H9 (cell line): ENCODE data around the gene CHCHD1. TPM values are rescaled to one million over a fixed set of nuclear protein-coding genes. Genes with fewer than 3 reads are reported as not detected.

ENCODE experiments used
- DNase-seq: peaks from one replicate; pipeline ENCODE4 v3.0.0-alpha.2; 2017
- H2AFZ ChIP-seq: one replicate; pipeline ENCODE4 v1.6.1; 2013; ENCODE audit warnings: mild to moderate bottlenecking, low read length, control low read depth, moderate library complexity
- H2AK5ac ChIP-seq: 2 replicates; pipeline ENCODE4 v1.6.1; 2013; ENCODE audit warnings: low read length, control low read depth, mixed read lengths; ENCODE audit not compliant: insufficient read length
- H2BK120ac ChIP-seq: one replicate; pipeline ENCODE4 v1.6.1; 2013; ENCODE audit warnings: low read depth, mild to moderate bottlenecking, low read length, control low read depth, inconsistent platforms; ENCODE audit not compliant: poor library complexity, severe bottlenecking
- H2BK12ac ChIP-seq: 2 replicates; pipeline ENCODE4 v1.6.1; 2013; ENCODE audit warnings: low read length, control low read depth, mixed read lengths, low read depth; ENCODE audit not compliant: insufficient read length
- H2BK15ac ChIP-seq: 2 replicates; pipeline ENCODE4 v1.6.1; 2013; ENCODE audit warnings: low read depth, low read length, control low read depth
- H2BK20ac ChIP-seq: one replicate; pipeline ENCODE4 v1.6.1; 2013; ENCODE audit warnings: low read depth, mild to moderate bottlenecking, low read length, control low read depth, inconsistent platforms; ENCODE audit not compliant: poor library complexity, severe bottlenecking
- H2BK5ac ChIP-seq: 2 replicates; pipeline ENCODE4 v1.6.1; 2013; ENCODE audit warnings: low read length, control low read depth, mixed read lengths; ENCODE audit not compliant: insufficient read length
- H3K14ac ChIP-seq: 2 replicates; pipeline ENCODE4 v1.6.1; 2013; ENCODE audit warnings: low read length, control low read depth; ENCODE audit not compliant: insufficient read depth
- H3K18ac ChIP-seq: 2 replicates; pipeline ENCODE4 v1.6.1; 2013; ENCODE audit warnings: low read depth, mild to moderate bottlenecking, mixed read lengths, low read length, control low read depth; ENCODE audit not compliant: insufficient read length
- H3K23ac ChIP-seq: 2 replicates; pipeline ENCODE4 v1.6.1; 2013; ENCODE audit warnings: low read length, control low read depth, mixed read lengths, low read depth; ENCODE audit not compliant: insufficient read length
- H3K23me2 ChIP-seq: 2 replicates; pipeline ENCODE4 v1.6.1; 2013; ENCODE audit warnings: low read depth, mild to moderate bottlenecking, mixed read lengths, low read length, control low read depth; ENCODE audit not compliant: insufficient read length, poor library complexity, severe bottlenecking
- H3K27ac ChIP-seq: 2 replicates; pipeline ENCODE4 v1.5.1; 2013; ENCODE audit warnings: low read length, control low read depth, mixed read lengths, low read depth; ENCODE audit not compliant: insufficient read length
- H3K27me3 ChIP-seq: 2 replicates; pipeline ENCODE4 v1.6.1; 2013; ENCODE audit warnings: low read length, control low read depth, inconsistent platforms; ENCODE audit not compliant: insufficient read depth
- H3K4ac ChIP-seq: 2 replicates; pipeline ENCODE4 v1.6.1; 2013; ENCODE audit warnings: low read depth, mild to moderate bottlenecking, control low read depth, inconsistent platforms, low read length, moderate library complexity
- H3K4me1 ChIP-seq: 2 replicates; pipeline ENCODE4 v1.6.1; 2013; ENCODE audit warnings: low read length, control low read depth, inconsistent platforms; ENCODE audit not compliant: insufficient read depth
- H3K4me2 ChIP-seq: 2 replicates; pipeline ENCODE4 v1.6.1; 2013; ENCODE audit warnings: low read length, control low read depth, mixed read lengths; ENCODE audit not compliant: insufficient read length, insufficient read depth
- H3K56ac ChIP-seq: 2 replicates; pipeline ENCODE4 v1.6.1; 2013; ENCODE audit warnings: low read depth, mild to moderate bottlenecking, mixed read lengths, low read length, control low read depth; ENCODE audit not compliant: insufficient read length
- H3K79me1 ChIP-seq: 2 replicates; pipeline ENCODE4 v1.6.1; 2013; ENCODE audit warnings: low read depth, mild to moderate bottlenecking, moderate library complexity, low read length, control low read depth, inconsistent platforms; ENCODE audit not compliant: insufficient read depth, poor library complexity, severe bottlenecking
- H3K79me2 ChIP-seq: 2 replicates; pipeline ENCODE4 v1.6.1; 2013; ENCODE audit warnings: low read length, control low read depth, inconsistent platforms; ENCODE audit not compliant: insufficient read depth
- H3K9ac ChIP-seq: 2 replicates; pipeline ENCODE4 v1.6.1; 2013; ENCODE audit warnings: low read length, control low read depth, mixed read lengths; ENCODE audit not compliant: insufficient read length; ENCODE audit errors: extremely low read depth
- H3K9me3 ChIP-seq: one replicate; pipeline ENCODE4 v1.6.1; 2013; ENCODE audit warnings: low read depth, low read length, inconsistent platforms; ENCODE audit not compliant: control insufficient read depth
- H3T11ph ChIP-seq: one replicate; pipeline ENCODE4 v1.6.1; 2013; ENCODE audit warnings: mild to moderate bottlenecking, low read length, control low read depth, inconsistent platforms
- H4K20me1 ChIP-seq: one replicate; pipeline ENCODE4 v1.6.1; 2013; ENCODE audit not compliant: control insufficient read depth, insufficient read length, insufficient read depth
- H4K5ac ChIP-seq: 2 replicates; pipeline ENCODE4 v1.6.1; 2013; ENCODE audit warnings: low read depth, mild to moderate bottlenecking, mixed read lengths, low read length, control low read depth; ENCODE audit not compliant: insufficient read length
- H4K8ac ChIP-seq: replicated peaks from 2 replicates; pipeline ENCODE4 v1.6.1; 2013; ENCODE audit warnings: low read length, control low read depth, mixed read lengths, low read depth; ENCODE audit not compliant: insufficient read length
- H4K91ac ChIP-seq: 2 replicates; pipeline ENCODE4 v1.6.1; 2013; ENCODE audit warnings: low read depth, mild to moderate bottlenecking, moderate library complexity, mixed read lengths, low read length, control low read depth; ENCODE audit not compliant: insufficient read length
- H3K27ac Mint-ChIP-seq, 3 experiments: 2 replicates in 2 of 3; 3 replicates in 1 of 3; pipeline ENCODE4 v1.8.0; 2020 to 2021; ENCODE audit warnings: mixed read lengths in 3 of 3, mild to moderate bottlenecking in 1 of 3, moderate library complexity in 1 of 3
- H3K27me3 Mint-ChIP-seq: 2 replicates; pipeline ENCODE4 v1.8.0; 2021; ENCODE audit warnings: low read depth, mild to moderate bottlenecking, moderate library complexity, mixed read lengths
- H3K36me3 Mint-ChIP-seq, 3 experiments: 2 replicates in 2 of 3; 3 replicates in 1 of 3; pipeline ENCODE4 v1.8.0; 2020 to 2021; ENCODE audit warnings: low read depth in 3 of 3, mixed read lengths in 3 of 3; ENCODE audit not compliant: insufficient read depth in 1 of 3
- H3K4me1 Mint-ChIP-seq, 2 experiments: 2 replicates each; pipeline ENCODE4 v1.8.0; 2020; ENCODE audit warnings: mixed read lengths in 2 of 2
- H3K4me3 Mint-ChIP-seq, 2 experiments: 2 replicates in 1 of 2; 3 replicates in 1 of 2; pipeline ENCODE4 v1.8.0; 2020 to 2021; ENCODE audit warnings: mild to moderate bottlenecking in 2 of 2, mixed read lengths in 2 of 2, moderate library complexity in 1 of 2
- H3K9me3 Mint-ChIP-seq, 2 experiments: 2 replicates in 1 of 2; 3 replicates in 1 of 2; pipeline ENCODE4 v1.8.0; 2020; ENCODE audit warnings: mild to moderate bottlenecking in 2 of 2, mixed read lengths in 2 of 2, moderate library complexity in 1 of 2
- WGBS: extraction: QIAGEN DNeasy Blood & Tissue Kit; methylation state at CpG from one replicate; pipeline ENCODE4 v1.1.7; 2013; ENCODE audit warnings: missing lambda C conversion rate, low lambda C conversion rate, mixed read lengths; ENCODE audit not compliant: insufficient read length; ENCODE audit errors: extremely low coverage; 5-methylcytosine and 5-hydroxymethylcytosine counted together
- total RNA-seq: library from RNA; stranded (reverse); gene quantifications from 2 replicates; pipeline ENCODE4 v1.2.1, GENCODE V29; 2021
- TF ChIP-seq, protein P1 (sequence below): fragments of 200-600 bp; sonication (generic); conservative IDR thresholded peaks from 3 replicates; pipeline ENCODE4 v1.8.0; 2021; ENCODE audit warnings: antibody characterized with exemption, mild to moderate bottlenecking

CHCHD1 gene
- total RNA-seq, 1 experiment from 2014 or later = 45.9 TPM

DNA sequence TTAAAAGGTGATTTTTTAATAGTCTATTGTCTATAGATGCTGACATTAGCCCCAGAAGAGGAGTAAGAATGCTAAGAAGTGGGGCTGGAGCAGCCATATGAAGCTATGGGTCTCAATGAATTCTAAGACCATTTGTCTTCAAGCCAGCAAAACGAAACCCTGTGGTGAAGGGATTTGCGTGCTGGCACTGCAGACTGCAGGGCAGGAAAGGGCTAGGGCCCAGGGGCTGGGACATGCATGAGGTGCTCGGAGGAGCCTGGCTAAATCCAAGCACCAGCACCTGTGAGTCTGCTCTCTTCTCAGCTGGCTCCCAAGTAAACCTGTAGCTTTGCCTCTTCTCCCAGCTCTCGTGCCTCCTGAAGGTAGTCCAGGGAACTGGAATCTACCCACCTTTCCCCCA, 30.8 kb downstream of the CHCHD1 start:
- Histone ChIP-seq H3K27me3 (no peaks in the 10 kb centered on the region), H3K23ac (no peak overlapping the region), H2BK12ac (no peak overlapping the region), H3K56ac (no peak overlapping the region), H2AFZ (no peak overlapping the region), H2BK15ac (no peak overlapping the region), H4K8ac (no peak overlapping the region), H4K91ac (no peak overlapping the region), H2BK120ac (no peak overlapping the region), H3K4ac (no peak overlapping the region), H3K9ac (no peak overlapping the region), H3K79me2 (no peaks in the 10 kb centered on the region), H3K9me3 (no peaks in the 10 kb centered on the region), H4K20me1 (no peaks in the 10 kb centered on the region), H2BK5ac (no peak overlapping the region), H4K5ac (no peak overlapping the region), H3K4me1 (no peaks in the 10 kb centered on the region), H3T11ph (no peak overlapping the region), H3K23me2 (peaks cover 2% of the 10 kb centered on the region), H3K18ac (no peak overlapping the region), H3K79me1 (no peaks in the 10 kb centered on the region), H2BK20ac (no peak overlapping the region), H2AK5ac (no peak overlapping the region), H3K14ac (no peak overlapping the region), H3K4me2 (no peak overlapping the region), H3K27ac (no peak overlapping the region)
- Mint-ChIP-seq H3K4me1 (peaks cover 11 to 12% of the 10 kb centered on the region in 2 experiments), H3K27me3 (no peaks in the 10 kb centered on the region), H3K9me3 (no peaks in the 10 kb centered on the region; a peak in 1 of 5 replicates), H3K36me3 (peaks cover 20 to 43% (median 23%) of the 10 kb centered on the region in 3 experiments; a peak in 6 of 7 replicates), H3K27ac (peak overlapping the region in 1 of 3 experiments; percentile 36; a peak in 1 of 7 replicates), H3K4me3 (peak overlapping the region; percentile 72 to 76; a peak in 4 of 5 replicates)
- no CpG with 5 or more reads among the region's 4 CpGs for WGBS
- DNase-seq = peak; percentile 56
- TF ChIP-seq, protein P1, sequence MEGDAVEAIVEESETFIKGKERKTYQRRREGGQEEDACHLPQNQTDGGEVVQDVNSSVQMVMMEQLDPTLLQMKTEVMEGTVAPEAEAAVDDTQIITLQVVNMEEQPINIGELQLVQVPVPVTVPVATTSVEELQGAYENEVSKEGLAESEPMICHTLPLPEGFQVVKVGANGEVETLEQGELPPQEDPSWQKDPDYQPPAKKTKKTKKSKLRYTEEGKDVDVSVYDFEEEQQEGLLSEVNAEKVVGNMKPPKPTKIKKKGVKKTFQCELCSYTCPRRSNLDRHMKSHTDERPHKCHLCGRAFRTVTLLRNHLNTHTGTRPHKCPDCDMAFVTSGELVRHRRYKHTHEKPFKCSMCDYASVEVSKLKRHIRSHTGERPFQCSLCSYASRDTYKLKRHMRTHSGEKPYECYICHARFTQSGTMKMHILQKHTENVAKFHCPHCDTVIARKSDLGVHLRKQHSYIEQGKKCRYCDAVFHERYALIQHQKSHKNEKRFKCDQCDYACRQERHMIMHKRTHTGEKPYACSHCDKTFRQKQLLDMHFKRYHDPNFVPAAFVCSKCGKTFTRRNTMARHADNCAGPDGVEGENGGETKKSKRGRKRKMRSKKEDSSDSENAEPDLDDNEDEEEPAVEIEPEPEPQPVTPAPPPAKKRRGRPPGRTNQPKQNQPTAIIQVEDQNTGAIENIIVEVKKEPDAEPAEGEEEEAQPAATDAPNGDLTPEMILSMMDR = no peak
